ENCODE results near the gene STARD3NL.
A peak's percentile ranks its signal among the peaks of the same experiment; 100 is the strongest.

The STARD3NL gene

DNA sequence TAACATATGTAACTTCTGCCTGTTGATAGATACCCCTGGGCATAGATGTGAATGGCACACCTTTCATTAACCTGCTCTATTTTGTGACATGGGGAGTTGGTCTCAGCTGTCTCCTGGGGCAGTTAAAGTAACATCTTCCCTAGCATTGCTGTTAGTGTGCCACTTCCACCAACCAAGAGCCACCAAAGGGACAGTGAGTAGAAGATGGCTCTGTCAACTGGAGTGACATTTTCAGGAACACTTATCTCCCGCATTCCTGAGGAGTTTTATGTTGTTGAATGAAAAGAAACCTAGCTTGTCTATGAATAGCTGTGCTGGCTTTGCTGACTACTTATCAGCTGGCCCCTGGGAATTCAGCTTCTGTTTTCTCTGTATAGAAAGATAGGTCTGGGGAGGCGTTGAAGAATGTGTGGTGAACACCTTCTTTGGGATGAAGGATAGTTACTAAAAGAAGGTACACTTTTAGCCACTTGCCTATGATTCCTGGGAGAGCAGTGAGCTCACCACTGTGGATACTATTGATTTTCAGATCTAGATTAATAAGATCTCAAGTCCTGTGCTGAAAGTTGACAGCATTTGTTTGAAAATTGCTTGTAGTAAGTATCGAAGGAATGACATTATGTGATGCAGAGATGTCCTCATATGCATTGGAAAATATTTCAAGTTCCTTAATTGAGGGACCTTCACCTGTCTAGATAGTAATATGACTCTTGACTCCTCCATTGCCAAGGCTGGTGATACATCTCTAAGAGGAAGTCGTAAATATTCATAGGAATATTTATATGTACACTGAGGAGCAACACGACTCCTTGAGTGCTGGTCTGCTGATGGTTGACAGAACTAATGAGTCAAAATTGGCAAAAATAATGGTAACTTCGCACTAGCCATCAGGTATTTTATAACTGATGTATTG lies 7.6 kb downstream of the STARD3NL start:
- DNase-seq: no peak

GRCh38 chr7:38186593-38187314 lies 8.7 kb downstream of the STARD3NL start:
- DNase-seq: no peak

DNA sequence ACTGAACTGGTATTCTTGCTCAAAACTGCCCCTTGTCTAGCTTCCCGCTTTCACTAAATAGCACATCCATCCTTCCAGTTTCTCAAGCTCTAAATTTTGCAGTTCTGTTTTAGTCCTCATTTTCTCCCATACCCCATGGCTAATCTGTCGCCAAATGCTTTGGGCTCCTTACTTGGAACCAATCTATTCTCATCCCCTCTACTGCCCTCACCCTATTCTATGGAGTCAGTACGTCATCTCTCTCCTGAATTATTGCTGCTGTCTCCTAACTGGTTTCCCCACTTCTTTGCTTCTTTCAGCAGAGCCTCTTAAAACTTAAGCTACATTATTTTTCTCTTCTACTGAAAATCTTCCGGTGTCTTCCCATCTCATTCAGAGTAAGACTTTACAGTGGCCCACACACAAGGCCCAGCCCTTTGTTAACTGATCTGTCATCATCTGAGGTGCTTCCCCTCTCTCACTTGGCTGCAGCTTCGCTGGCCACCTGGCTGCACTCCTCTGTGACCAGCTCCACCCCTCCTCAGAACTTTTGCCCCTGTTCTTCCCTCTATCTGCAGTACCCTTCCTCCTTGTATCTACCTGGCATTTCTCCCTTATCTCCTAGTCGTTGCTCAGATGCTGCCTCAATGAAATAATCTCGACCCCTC lies 9.9 kb downstream of the STARD3NL start:
- no peak for DNase-seq

GRCh38 chr7:38189231-38189938 lies 11.3 kb downstream of the STARD3NL start:
- no peak for DNase-seq

DNA sequence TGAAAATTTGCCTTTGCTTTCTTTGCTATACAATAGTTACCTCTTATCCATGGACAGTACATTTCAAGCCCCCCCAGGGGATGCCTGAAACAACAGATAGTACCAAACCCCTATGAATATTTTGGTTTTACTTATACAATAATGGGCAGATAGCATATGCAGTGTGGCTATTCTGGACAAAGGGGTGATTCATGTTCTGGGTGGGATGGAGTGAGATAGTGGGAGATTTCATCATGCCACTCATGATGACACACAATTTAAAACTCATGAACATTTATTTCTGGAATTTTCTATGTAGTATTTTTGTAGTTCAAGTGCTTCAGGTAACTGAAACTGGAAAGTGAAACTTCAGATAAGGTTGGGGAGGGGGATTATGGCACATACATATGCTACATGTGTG lies 12.0 kb downstream of the STARD3NL start:
- DNase-seq: no peak

DNA sequence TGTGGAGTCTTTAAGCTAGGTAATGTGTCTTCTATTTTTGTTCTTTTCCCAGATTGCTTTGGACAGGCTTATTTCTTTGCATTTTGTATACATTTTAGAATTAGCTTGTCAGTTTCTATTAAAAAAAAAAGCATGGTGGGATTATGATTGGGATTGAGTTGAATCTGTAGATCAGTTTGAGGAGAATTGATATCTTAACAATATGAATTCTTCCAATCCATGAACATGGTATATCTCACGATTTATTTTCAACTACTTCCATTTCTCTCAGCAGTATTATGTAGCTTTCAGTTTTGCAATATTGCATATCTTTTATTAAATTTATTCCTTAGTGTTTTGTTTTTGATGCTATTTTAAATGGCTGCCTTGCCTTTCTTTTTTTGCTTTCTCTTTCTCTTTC lies 13.7 kb downstream of the STARD3NL start:
- no peak for DNase-seq

DNA sequence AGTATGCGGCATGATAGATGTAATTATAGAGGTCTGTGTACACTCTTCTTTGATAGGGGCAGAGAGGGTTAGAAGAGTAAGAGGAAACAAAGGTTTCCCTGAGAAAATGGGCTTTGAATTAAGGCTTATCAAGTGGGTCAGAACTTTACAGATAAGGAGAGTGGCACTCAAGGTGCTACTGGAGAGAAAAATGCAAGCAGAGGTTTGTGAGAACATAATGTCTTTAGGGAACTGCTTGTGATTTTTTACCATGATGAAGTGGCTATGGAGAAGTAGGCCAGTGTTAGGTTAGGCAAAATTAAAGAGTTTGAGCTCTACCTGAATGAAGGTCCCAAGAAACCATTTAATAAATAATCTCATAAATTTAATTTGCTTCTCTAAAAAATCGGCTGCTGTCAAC lies 14.3 kb downstream of the STARD3NL start:
- no peak for DNase-seq

DNA sequence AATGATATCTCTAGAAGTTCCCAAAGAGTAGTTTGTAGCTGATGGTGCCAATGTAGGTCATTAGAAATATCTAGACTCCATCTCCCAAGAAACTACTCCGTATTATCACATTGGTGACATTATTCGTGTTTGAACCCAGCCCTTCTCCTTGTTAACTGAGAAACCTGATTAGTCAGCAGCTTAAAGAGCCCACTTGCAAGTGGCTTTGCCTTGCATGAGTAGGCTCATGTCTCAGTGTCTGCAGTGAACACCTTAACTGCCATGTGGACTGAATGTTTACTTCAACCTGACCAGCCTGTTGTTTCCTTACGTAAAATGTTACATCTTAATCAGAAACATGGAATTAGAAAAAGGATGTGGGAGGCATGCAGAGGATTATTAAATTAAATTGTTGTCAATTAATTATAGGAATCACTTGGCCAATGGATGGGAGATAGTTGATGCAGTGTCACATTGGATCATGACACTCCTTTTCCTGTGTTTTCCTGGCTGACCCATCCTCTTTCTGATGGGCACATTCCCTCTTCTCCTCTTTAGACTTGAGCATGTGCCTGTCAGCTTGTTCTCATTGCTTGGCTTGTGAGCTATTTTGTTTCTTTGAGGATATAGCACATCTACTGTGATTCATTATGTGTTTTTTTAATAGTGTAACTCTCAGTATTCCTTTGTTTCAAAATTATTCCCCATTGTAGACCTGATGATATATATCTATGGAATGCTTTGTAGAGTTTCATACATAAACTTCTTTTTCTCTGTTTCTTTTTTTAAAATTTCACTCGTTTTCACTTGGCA lies 18.0 kb downstream of the STARD3NL start:
- DNase-seq: no peak

DNA sequence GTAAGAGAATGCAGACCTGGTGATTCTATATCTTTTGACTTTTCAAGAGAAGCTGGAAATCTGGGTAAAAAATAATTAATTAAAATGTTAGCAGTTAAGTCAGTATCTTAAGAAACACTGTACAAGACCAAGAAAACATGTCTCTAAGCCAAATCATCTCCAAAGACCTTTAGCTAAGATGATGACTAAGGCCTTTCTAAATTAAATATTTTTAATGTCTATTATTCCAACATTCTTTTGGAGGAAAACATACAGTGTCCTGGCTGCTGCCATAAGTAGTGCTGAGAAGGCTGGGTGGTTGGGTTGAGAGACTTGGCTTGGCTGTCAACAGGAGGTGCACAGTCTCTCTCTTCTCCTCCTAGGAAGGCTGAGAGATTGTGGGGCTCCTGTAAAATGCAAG lies 20.3 kb downstream of the STARD3NL start:
- DNase-seq: no peak

GRCh38 chr7:38199154-38199553 lies 21.1 kb downstream of the STARD3NL start:
- no peak for DNase-seq

DNA sequence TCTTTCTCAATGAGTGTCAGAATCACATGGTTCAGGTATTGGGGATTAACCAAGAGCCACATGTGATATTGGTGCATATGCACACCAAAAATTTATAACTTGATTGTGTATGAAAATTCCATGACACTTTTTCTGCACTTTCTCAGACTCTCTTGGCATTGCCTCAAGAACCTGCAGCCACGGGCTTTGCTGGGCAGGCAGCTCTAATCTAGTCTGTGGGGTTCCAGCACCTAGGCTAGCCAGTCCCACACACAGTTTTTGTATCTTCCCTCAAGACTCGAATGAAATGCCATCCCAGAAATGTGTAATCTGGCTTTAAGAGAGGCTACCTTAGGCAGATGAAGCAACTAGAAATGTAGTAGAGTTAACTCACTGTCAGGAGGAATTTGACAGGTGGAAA lies 21.7 kb downstream of the STARD3NL start:
- no peak for DNase-seq

DNA sequence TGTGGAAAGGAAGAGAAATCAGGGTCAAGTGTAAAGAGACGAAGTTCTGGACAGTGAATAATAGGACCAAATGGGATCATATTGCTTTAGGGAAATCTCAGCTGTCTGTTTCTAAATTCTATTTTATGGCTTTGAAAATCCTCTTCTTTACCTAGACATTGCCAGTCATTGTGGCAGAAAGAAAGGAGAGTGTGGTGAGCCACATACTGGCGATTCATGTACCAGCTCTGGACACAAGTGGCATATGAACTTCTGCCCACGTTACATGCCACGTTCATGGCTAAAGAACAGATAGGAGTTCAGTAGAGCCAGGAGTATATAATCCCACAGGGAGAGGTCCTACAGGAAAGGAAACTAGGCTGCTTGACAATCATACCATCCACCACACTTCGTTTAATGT lies 28.0 kb downstream of the STARD3NL start:
- DNase-seq: no peak

DNA sequence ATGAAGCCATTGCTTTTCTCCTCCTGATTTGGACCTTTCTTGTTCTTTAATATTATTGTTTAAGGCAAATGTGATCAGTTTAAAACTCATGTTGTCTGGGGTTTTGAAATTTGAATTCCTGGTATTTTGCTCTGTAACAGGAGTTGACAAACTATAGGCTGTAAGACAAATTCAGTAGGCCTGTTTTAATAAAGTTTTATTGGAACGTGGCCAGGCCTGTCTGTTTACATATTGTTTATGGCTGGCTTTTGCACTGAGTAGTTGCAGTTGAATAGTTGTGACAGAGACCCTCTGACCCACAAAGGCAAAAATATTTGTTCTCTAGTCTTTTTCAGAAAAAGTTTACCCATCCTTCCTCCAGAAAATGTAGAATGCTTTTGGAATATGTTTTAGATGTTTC lies 29.8 kb downstream of the STARD3NL start:
- DNase-seq: no peak

DNA sequence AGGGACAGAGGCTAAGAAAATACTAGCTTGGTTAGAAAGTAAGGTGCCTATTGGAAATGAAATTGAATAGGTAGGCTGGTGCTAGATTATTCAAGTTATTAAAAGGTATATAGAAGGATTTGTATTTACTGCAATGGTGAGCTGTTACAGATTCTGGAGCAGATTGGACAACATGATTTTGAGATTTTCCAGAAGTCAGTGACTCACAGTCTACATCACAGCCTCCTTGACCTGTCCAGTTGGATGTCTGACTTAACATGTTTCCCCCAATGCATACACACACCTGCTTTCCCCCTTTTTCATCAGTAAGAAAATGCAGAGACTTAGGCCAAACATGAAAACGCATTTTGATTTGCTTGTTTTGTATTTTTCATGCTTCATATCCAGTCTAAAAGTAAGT lies 33.4 kb downstream of the STARD3NL start:
- DNase-seq: no peak

GRCh38 chr7:38211940-38212339 lies 33.9 kb downstream of the STARD3NL start:
- DNase-seq: peak; percentile 63

DNA sequence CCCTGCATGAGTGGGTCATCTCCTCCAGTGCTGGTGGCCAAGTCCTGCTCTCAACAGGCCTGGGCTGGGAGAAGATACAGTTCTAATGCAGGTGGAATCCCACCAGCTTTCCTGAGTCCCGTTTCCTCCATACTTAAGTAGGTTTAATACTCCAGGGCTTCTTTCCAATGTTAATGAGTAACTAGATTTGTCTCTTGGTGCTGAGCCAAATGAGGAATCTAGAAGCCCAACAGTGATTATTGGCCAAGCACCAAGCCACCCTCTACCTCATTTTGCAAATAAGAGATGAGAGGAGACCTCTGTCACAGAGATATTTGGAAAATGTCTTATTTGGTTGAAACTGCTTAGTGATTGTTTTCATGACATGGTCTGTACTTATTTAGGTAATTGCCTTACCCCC lies 37.1 kb downstream of the STARD3NL start:
- DNase-seq: no peak

GRCh38 chr7:38215735-38216670 lies 38.0 kb downstream of the STARD3NL start:
- peak; percentile 91 for DNase-seq

- DNase-seq: no peak
Measured at GRCh38 chr7:38217672-38218071, 39.6 kb downstream of the STARD3NL start.

DNA sequence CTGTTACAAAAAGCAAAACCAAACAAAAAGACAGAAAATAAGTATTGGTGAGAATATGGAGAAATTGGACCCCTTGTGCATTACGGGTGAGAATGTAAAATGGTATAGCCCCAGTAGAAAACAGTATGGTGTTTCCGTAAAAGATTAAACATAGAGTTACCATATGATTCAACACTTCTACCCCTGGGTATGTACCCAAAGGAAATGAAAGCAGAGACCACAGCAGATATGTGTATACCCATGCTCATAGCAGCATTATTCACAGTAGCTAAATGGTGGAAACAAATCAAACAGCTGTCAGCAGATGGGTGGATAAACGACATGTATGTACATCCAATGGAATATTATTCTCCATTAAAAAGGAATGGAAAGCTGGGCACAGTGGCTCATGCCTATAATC lies 42.4 kb downstream of the STARD3NL start:
- DNase-seq: no peak

DNA sequence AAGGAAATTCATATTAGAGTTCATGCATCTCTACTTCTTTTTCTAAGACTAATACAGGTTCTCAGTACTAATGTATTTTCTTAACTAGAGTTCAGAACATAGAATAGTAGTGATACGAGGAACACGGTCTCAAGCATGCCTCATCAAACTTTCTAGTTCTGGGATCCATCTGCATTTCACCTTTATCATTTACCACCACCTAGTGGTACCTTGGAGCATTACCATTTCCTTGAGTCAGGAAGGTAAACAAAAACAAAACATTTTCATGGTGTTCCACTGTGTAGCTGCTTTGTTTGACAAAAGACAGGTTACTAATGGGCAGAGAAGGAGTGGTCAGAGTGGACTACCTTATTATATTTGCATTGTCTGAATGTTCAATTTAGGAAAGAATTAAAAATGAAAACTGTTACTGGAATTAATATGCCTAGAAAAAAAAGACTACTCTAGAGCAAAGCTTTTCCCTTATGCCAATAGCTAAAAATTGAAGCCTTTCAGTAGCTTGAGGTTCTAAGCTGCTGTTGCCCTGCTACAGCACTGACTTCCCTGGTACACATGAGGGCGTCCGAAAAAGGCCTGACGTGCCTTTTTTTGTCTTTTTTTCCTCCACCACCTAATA lies 44.5 kb downstream of the STARD3NL start:
- no peak for DNase-seq

- no peak for DNase-seq
Measured at GRCh38 chr7:38223306-38223705, 45.3 kb downstream of the STARD3NL start.

Data from femur (tissue), 1 donor.